ENCODE measurements around the gene KCND3. TPM values are rescaled to one million over a fixed set of nuclear protein-coding genes. Genes with fewer than 3 reads are reported as not detected.

KCND3 gene
- polyA plus RNA-seq, 1 donor from 2014 or later, result 7.8 TPM

GRCh38 chr1:112002514-112002913 is 13.0 kb upstream of the KCND3 start:
- H3K9ac ChIP-seq (ENCODE audit: low read length), result no peak overlapping the region
- no peak overlapping the region for H3K4me3 ChIP-seq (ENCODE audit: low read length)
- H2AFZ ChIP-seq (ENCODE audit: low read depth, low read length), result no peak overlapping the region
- no peaks in the 10 kb centered on the region for H4K20me1 ChIP-seq (ENCODE audit: insufficient read depth)
- no peaks in the 10 kb centered on the region for H3K36me3 ChIP-seq (ENCODE audit: insufficient read depth, low read length)
- H3K27ac ChIP-seq (ENCODE audit: low read length), result no peak overlapping the region
- H3K4me2 ChIP-seq (ENCODE audit: low read length), result no peak overlapping the region
- no peaks in the 10 kb centered on the region for H3K27me3 ChIP-seq (ENCODE audit: insufficient read depth, low read depth, low read length)
- no peak for TF ChIP-seq EZH2 (IDR thresholded peaks at IDR 0.05; ENCODE audit: borderline replicate concordance, insufficient read depth, low read length, poor library complexity, severe bottlenecking)
- no peak for TF ChIP-seq EP300 (conservative IDR thresholded peaks at IDR 0.05; ENCODE audit: poor library complexity, severe bottlenecking)
- TF ChIP-seq TAF1 (IDR thresholded peaks at IDR 0.05; ENCODE audit: low read depth), result no peak
- TF ChIP-seq SMC3 (conservative IDR thresholded peaks at IDR 0.05; ENCODE audit: poor library complexity), result no peak
- TF ChIP-seq MXI1 (conservative IDR thresholded peaks at IDR 0.05; ENCODE audit: poor library complexity, severe bottlenecking), result no peak
- TF ChIP-seq CTCF (IDR thresholded peaks at IDR 0.05; ENCODE audit: poor library complexity, severe bottlenecking), result no peak
- no peak for TF ChIP-seq POLR2AphosphoS5 (IDR thresholded peaks at IDR 0.05)
- no peak for TF ChIP-seq RAD21 (conservative IDR thresholded peaks at IDR 0.05)
- no peak for TF ChIP-seq REST (IDR thresholded peaks at IDR 0.05; ENCODE audit: borderline replicate concordance)
- H3K79me2 ChIP-seq (replicated peaks; ENCODE audit: insufficient read depth, low read length), result no peaks in the 10 kb centered on the region
- no peaks in the 10 kb centered on the region for H3K9me3 ChIP-seq (ENCODE audit: low read length)
- H3F3A ChIP-seq (ENCODE audit: insufficient read depth, low read length, poor library complexity, severe bottlenecking), result no peaks in the 10 kb centered on the region
- no peaks in the 10 kb centered on the region for H3K9me2 ChIP-seq (ENCODE audit: insufficient read depth, low read length)

- Histone ChIP-seq H4K20me1 (ENCODE audit: insufficient read depth) (no peaks in the 10 kb centered on the region), H3K4me2 (ENCODE audit: low read length) (no peak overlapping the region), H3K9ac (ENCODE audit: low read length) (no peak overlapping the region), H3K36me3 (ENCODE audit: insufficient read depth, low read length) (no peaks in the 10 kb centered on the region), H3K9me2 (ENCODE audit: insufficient read depth, low read length) (no peaks in the 10 kb centered on the region), H3K27me3 (ENCODE audit: insufficient read depth, low read depth, low read length) (no peaks in the 10 kb centered on the region), H3K27ac (ENCODE audit: low read length) (no peak overlapping the region), H2AFZ (ENCODE audit: low read depth, low read length) (no peak overlapping the region), H3F3A (ENCODE audit: insufficient read depth, low read length, poor library complexity, severe bottlenecking) (no peaks in the 10 kb centered on the region), H3K9me3 (ENCODE audit: low read length) (no peaks in the 10 kb centered on the region), H3K4me3 (ENCODE audit: low read length) (no peak overlapping the region), H3K79me2 (replicated peaks; ENCODE audit: insufficient read depth, low read length) (no peaks in the 10 kb centered on the region)
- no peak for TF ChIP-seq CTCF (IDR thresholded peaks at IDR 0.05; ENCODE audit: poor library complexity, severe bottlenecking)
- TF ChIP-seq EP300 (conservative IDR thresholded peaks at IDR 0.05; ENCODE audit: poor library complexity, severe bottlenecking), result no peak
- TF ChIP-seq SMC3 (conservative IDR thresholded peaks at IDR 0.05; ENCODE audit: poor library complexity), result no peak
- no peak for TF ChIP-seq RAD21 (conservative IDR thresholded peaks at IDR 0.05)
- TF ChIP-seq REST (IDR thresholded peaks at IDR 0.05; ENCODE audit: borderline replicate concordance), result no peak
- TF ChIP-seq TAF1 (IDR thresholded peaks at IDR 0.05; ENCODE audit: low read depth), result no peak
These were observed 12.0 kb upstream of the KCND3 start for GRCh38 chr1:112001436-112001835.
